ENCODE measurements around the gene AFDN. TPM values are rescaled to one million over a fixed set of nuclear protein-coding genes. Genes with fewer than 3 reads are reported as not detected.
"Not testable (repeated sequence)": the region's sequence is repeated elsewhere in the genome, so short reads cannot be mapped to it uniquely, and the experiment has no call there.

The AFDN gene
- total RNA-seq, 4 donors from 2014 or later, result 196 to 311 (median 224) TPM

- no peaks in the 10 kb centered on the region for H3K4me1 ChIP-seq
- H3K9me3 ChIP-seq, result no peaks in the 10 kb centered on the region
- WGBS, 2 donors, result 87 to 93% methylated on average over 18 to 19 of the region's 19 CpGs
- no peak overlapping the region for H3K27ac ChIP-seq
- intact Hi-C loops (cut with DNase I), result no loop called here
- TF ChIP-seq POLR2A (IDR thresholded peaks at IDR 0.05), result no peak
- TF ChIP-seq CTCF (IDR thresholded peaks at IDR 0.05), result no peak
- no peak for DNase-seq
- H3K4me3 ChIP-seq (replicated peaks in 1 of 3), result no peak overlapping the region
- peaks cover under 1 to 9% of the 10 kb centered on the region in 2 donors for H3K36me3 ChIP-seq
- no peaks in the 10 kb centered on the region for H3K27me3 ChIP-seq
These were observed 148.7 kb downstream of the AFDN start for GRCh38 chr6:167975458-167975857.

GRCh38 chr6:167976116-167976657 is 149.5 kb downstream of the AFDN start:
- intact Hi-C loops (cut with DNase I); H3K36me3 ChIP-seq; DNase-seq: not testable (repeated sequence)

GRCh38 chr6:167976708-167977107 is 150.0 kb downstream of the AFDN start:
- Histone ChIP-seq H3K4me3 (replicated peaks in 1 of 3) (no peak overlapping the region), H3K4me1 (no peaks in the 10 kb centered on the region), H3K27ac (no peak overlapping the region), H3K9me3 (no peaks in the 10 kb centered on the region), H3K27me3 (no peaks in the 10 kb centered on the region), H3K36me3 (no peaks in the 10 kb centered on the region)
- 88 to 98% methylated on average over 25 to 27 of the region's 27 CpGs for WGBS, 2 donors
- intact Hi-C loops (cut with DNase I), result no loop called here
- no peak for DNase-seq
- TF ChIP-seq CTCF (IDR thresholded peaks at IDR 0.05), result no peak
- no peak for TF ChIP-seq POLR2A (IDR thresholded peaks at IDR 0.05)

More at GRCh38 chr6:167976116-167976657, 149.5 kb downstream of the AFDN start:
- not testable (repeated sequence) for H3K27me3 ChIP-seq; H3K4me1 ChIP-seq; H3K27ac ChIP-seq; H3K4me3 ChIP-seq (replicated peaks in 1 of 3); H3K9me3 ChIP-seq

GRCh38 chr6:167977717-167978467 is 151.2 kb downstream of the AFDN start:
- 92 to 93% methylated on average over 38 to 43 of the region's 43 CpGs for WGBS, 2 donors

GRCh38 chr6:167978607-167979006 is 151.9 kb downstream of the AFDN start:
- Histone ChIP-seq H3K27me3 (no peaks in the 10 kb centered on the region), H3K36me3 (no peaks in the 10 kb centered on the region), H3K9me3 (no peaks in the 10 kb centered on the region), H3K4me1 (no peaks in the 10 kb centered on the region), H3K4me3 (replicated peaks in 1 of 3) (no peak overlapping the region), H3K27ac (no peak overlapping the region)
- TF ChIP-seq CTCF (IDR thresholded peaks at IDR 0.05) (no peak), POLR2A (IDR thresholded peaks at IDR 0.05) (no peak)
- intact Hi-C loops (cut with DNase I), result no loop called here
- 68 to 75% methylated on average over 7 of the region's 7 CpGs for WGBS, 2 donors
- no peak for DNase-seq

More at GRCh38 chr6:167977717-167978467, 151.2 kb downstream of the AFDN start:
- no peak for DNase-seq
- TF ChIP-seq CTCF (IDR thresholded peaks at IDR 0.05) (no peak), POLR2A (IDR thresholded peaks at IDR 0.05) (no peak)
- no peak overlapping the region for H3K27ac ChIP-seq
- no peaks in the 10 kb centered on the region for H3K27me3 ChIP-seq
- H3K36me3 ChIP-seq, result no peaks in the 10 kb centered on the region
- H3K4me3 ChIP-seq (replicated peaks in 1 of 3), result no peak overlapping the region
- no peaks in the 10 kb centered on the region for H3K9me3 ChIP-seq
- intact Hi-C loops (cut with DNase I), result no loop called here
- no peaks in the 10 kb centered on the region for H3K4me1 ChIP-seq

All from thyroid gland (tissue), 4 donors.